ENCODE measurements around the gene RMI2.
"Not testable (repeated sequence)": the region's sequence is repeated elsewhere in the genome, so short reads cannot be mapped to it uniquely, and the experiment has no call there.

The RMI2 gene

GRCh38 chr16:11370932-11371279, 25.6 kb downstream of the RMI2 start:
- H3K4me3 ChIP-seq (ENCODE audit: insufficient read depth, low read depth, low read length); H3K27me3 ChIP-seq (ENCODE audit: control insufficient read depth, insufficient read depth, low read length, poor library complexity, severe bottlenecking); H3K27ac ChIP-seq (ENCODE audit: insufficient read depth, low read depth, low read length, poor library complexity, severe bottlenecking); H3K9me3 ChIP-seq (ENCODE audit: control insufficient read depth, low read length); H3K4me1 ChIP-seq (ENCODE audit: control insufficient read depth, insufficient read depth, low read length); H3K36me3 ChIP-seq (ENCODE audit: control insufficient read depth, insufficient read depth, low read length): not testable (repeated sequence)
- WGBS, 2 experiments, result 91 to 94% methylated on average over 13 of the region's 13 CpGs

GRCh38 chr16:11372073-11372828, 27.0 kb downstream of the RMI2 start:
- Histone ChIP-seq H3K36me3 (ENCODE audit: control insufficient read depth, insufficient read depth, low read length) (no peaks in the 10 kb centered on the region), H3K4me1 (ENCODE audit: control insufficient read depth, insufficient read depth, low read length) (peaks cover 8% of the 10 kb centered on the region), H3K4me3 (ENCODE audit: insufficient read depth, low read depth, low read length) (no peak overlapping the region), H3K27ac (ENCODE audit: insufficient read depth, low read depth, low read length, poor library complexity, severe bottlenecking) (no peak overlapping the region), H3K27me3 (ENCODE audit: control insufficient read depth, insufficient read depth, low read length, poor library complexity, severe bottlenecking) (no peaks in the 10 kb centered on the region), H3K9me3 (ENCODE audit: control insufficient read depth, low read length) (no peaks in the 10 kb centered on the region)
- 91 to 92% methylated on average over 10 of the region's 10 CpGs for WGBS, 2 experiments

GRCh38 chr16:11372829-11373306, 27.6 kb downstream of the RMI2 start:
- no peak overlapping the region for H3K27ac ChIP-seq (ENCODE audit: insufficient read depth, low read depth, low read length, poor library complexity, severe bottlenecking)
- no peaks in the 10 kb centered on the region for H3K36me3 ChIP-seq (ENCODE audit: control insufficient read depth, insufficient read depth, low read length)
- H3K9me3 ChIP-seq (ENCODE audit: control insufficient read depth, low read length), result no peaks in the 10 kb centered on the region
- 79 to 82% methylated on average over 6 of the region's 6 CpGs for WGBS, 2 experiments
- peaks cover 8% of the 10 kb centered on the region for H3K4me1 ChIP-seq (ENCODE audit: control insufficient read depth, insufficient read depth, low read length)
- H3K27me3 ChIP-seq (ENCODE audit: control insufficient read depth, insufficient read depth, low read length, poor library complexity, severe bottlenecking), result no peaks in the 10 kb centered on the region
- H3K4me3 ChIP-seq (ENCODE audit: insufficient read depth, low read depth, low read length), result no peak overlapping the region

- Histone ChIP-seq H3K4me3 (ENCODE audit: insufficient read depth, low read depth, low read length) (no peak overlapping the region), H3K27ac (ENCODE audit: insufficient read depth, low read depth, low read length, poor library complexity, severe bottlenecking) (no peak overlapping the region), H3K9me3 (ENCODE audit: control insufficient read depth, low read length) (no peaks in the 10 kb centered on the region), H3K36me3 (ENCODE audit: control insufficient read depth, insufficient read depth, low read length) (no peaks in the 10 kb centered on the region), H3K4me1 (ENCODE audit: control insufficient read depth, insufficient read depth, low read length) (peaks cover 8% of the 10 kb centered on the region), H3K27me3 (ENCODE audit: control insufficient read depth, insufficient read depth, low read length, poor library complexity, severe bottlenecking) (no peaks in the 10 kb centered on the region)
- WGBS, 2 experiments, result 93 to 96% methylated on average over 3 of the region's 4 CpGs
These were observed 29.0 kb downstream of the RMI2 start for GRCh38 chr16:11374255-11374654.

- no peak overlapping the region for H3K27ac ChIP-seq (ENCODE audit: insufficient read depth, low read depth, low read length, poor library complexity, severe bottlenecking)
- WGBS, 2 experiments, result 91 to 97% methylated on average over 3 of the region's 3 CpGs
These were observed 31.9 kb downstream of the RMI2 start for GRCh38 chr16:11377154-11377553.

GRCh38 chr16:11378951-11379350, 33.7 kb downstream of the RMI2 start:
- 90 to 94% methylated on average over 5 of the region's 5 CpGs for WGBS, 2 experiments
- H3K27ac ChIP-seq (ENCODE audit: insufficient read depth, low read depth, low read length, poor library complexity, severe bottlenecking); H3K4me1 ChIP-seq (ENCODE audit: control insufficient read depth, insufficient read depth, low read length); H3K27me3 ChIP-seq (ENCODE audit: control insufficient read depth, insufficient read depth, low read length, poor library complexity, severe bottlenecking); H3K36me3 ChIP-seq (ENCODE audit: control insufficient read depth, insufficient read depth, low read length); H3K4me3 ChIP-seq (ENCODE audit: insufficient read depth, low read depth, low read length); H3K9me3 ChIP-seq (ENCODE audit: control insufficient read depth, low read length): not testable (repeated sequence)

More at GRCh38 chr16:11377154-11377553, 31.9 kb downstream of the RMI2 start:
- Histone ChIP-seq H3K9me3 (ENCODE audit: control insufficient read depth, low read length) (no peaks in the 10 kb centered on the region), H3K27me3 (ENCODE audit: control insufficient read depth, insufficient read depth, low read length, poor library complexity, severe bottlenecking) (no peaks in the 10 kb centered on the region), H3K4me3 (ENCODE audit: insufficient read depth, low read depth, low read length) (no peak overlapping the region), H3K4me1 (ENCODE audit: control insufficient read depth, insufficient read depth, low read length) (peaks cover 8% of the 10 kb centered on the region), H3K36me3 (ENCODE audit: control insufficient read depth, insufficient read depth, low read length) (no peaks in the 10 kb centered on the region)

- 94 to 97% methylated on average over 6 to 7 of the region's 7 CpGs for WGBS, 2 experiments
- Histone ChIP-seq H3K36me3 (ENCODE audit: control insufficient read depth, insufficient read depth, low read length) (no peaks in the 10 kb centered on the region), H3K9me3 (ENCODE audit: control insufficient read depth, low read length) (no peaks in the 10 kb centered on the region), H3K27ac (ENCODE audit: insufficient read depth, low read depth, low read length, poor library complexity, severe bottlenecking) (no peak overlapping the region), H3K4me1 (ENCODE audit: control insufficient read depth, insufficient read depth, low read length) (no peaks in the 10 kb centered on the region), H3K4me3 (ENCODE audit: insufficient read depth, low read depth, low read length) (no peak overlapping the region), H3K27me3 (ENCODE audit: control insufficient read depth, insufficient read depth, low read length, poor library complexity, severe bottlenecking) (no peaks in the 10 kb centered on the region)
These were observed 34.2 kb downstream of the RMI2 start for GRCh38 chr16:11379420-11379819.

- WGBS, 2 experiments, result 95% methylated on average over 9 of the region's 9 CpGs
- Histone ChIP-seq H3K36me3 (ENCODE audit: control insufficient read depth, insufficient read depth, low read length) (no peaks in the 10 kb centered on the region), H3K27ac (ENCODE audit: insufficient read depth, low read depth, low read length, poor library complexity, severe bottlenecking) (no peak overlapping the region), H3K27me3 (ENCODE audit: control insufficient read depth, insufficient read depth, low read length, poor library complexity, severe bottlenecking) (no peaks in the 10 kb centered on the region), H3K9me3 (ENCODE audit: control insufficient read depth, low read length) (no peaks in the 10 kb centered on the region), H3K4me3 (ENCODE audit: insufficient read depth, low read depth, low read length) (no peak overlapping the region), H3K4me1 (ENCODE audit: control insufficient read depth, insufficient read depth, low read length) (no peaks in the 10 kb centered on the region)
These were observed 35.6 kb downstream of the RMI2 start for GRCh38 chr16:11380836-11381235.

GRCh38 chr16:11383481-11384183, 38.4 kb downstream of the RMI2 start:
- 91 to 92% methylated on average over 15 of the region's 15 CpGs for WGBS, 2 experiments
- H3K27ac ChIP-seq (ENCODE audit: insufficient read depth, low read depth, low read length, poor library complexity, severe bottlenecking), result no peak overlapping the region
- H3K36me3 ChIP-seq (ENCODE audit: control insufficient read depth, insufficient read depth, low read length), result no peaks in the 10 kb centered on the region
- no peaks in the 10 kb centered on the region for H3K4me1 ChIP-seq (ENCODE audit: control insufficient read depth, insufficient read depth, low read length)
- no peaks in the 10 kb centered on the region for H3K9me3 ChIP-seq (ENCODE audit: control insufficient read depth, low read length)
- no peak overlapping the region for H3K4me3 ChIP-seq (ENCODE audit: insufficient read depth, low read depth, low read length)
- H3K27me3 ChIP-seq (ENCODE audit: control insufficient read depth, insufficient read depth, low read length, poor library complexity, severe bottlenecking), result no peaks in the 10 kb centered on the region

- Histone ChIP-seq H3K36me3 (ENCODE audit: control insufficient read depth, insufficient read depth, low read length) (no peaks in the 10 kb centered on the region), H3K27me3 (ENCODE audit: control insufficient read depth, insufficient read depth, low read length, poor library complexity, severe bottlenecking) (no peaks in the 10 kb centered on the region), H3K27ac (ENCODE audit: insufficient read depth, low read depth, low read length, poor library complexity, severe bottlenecking) (no peak overlapping the region), H3K9me3 (ENCODE audit: control insufficient read depth, low read length) (no peaks in the 10 kb centered on the region), H3K4me3 (ENCODE audit: insufficient read depth, low read depth, low read length) (no peak overlapping the region), H3K4me1 (ENCODE audit: control insufficient read depth, insufficient read depth, low read length) (no peaks in the 10 kb centered on the region)
- 88 to 89% methylated on average over 25 of the region's 25 CpGs for WGBS, 2 experiments
These were observed 39.1 kb downstream of the RMI2 start for GRCh38 chr16:11384184-11384955.
